Measurements from ENCODE around the gene TMEM109.

DNA sequence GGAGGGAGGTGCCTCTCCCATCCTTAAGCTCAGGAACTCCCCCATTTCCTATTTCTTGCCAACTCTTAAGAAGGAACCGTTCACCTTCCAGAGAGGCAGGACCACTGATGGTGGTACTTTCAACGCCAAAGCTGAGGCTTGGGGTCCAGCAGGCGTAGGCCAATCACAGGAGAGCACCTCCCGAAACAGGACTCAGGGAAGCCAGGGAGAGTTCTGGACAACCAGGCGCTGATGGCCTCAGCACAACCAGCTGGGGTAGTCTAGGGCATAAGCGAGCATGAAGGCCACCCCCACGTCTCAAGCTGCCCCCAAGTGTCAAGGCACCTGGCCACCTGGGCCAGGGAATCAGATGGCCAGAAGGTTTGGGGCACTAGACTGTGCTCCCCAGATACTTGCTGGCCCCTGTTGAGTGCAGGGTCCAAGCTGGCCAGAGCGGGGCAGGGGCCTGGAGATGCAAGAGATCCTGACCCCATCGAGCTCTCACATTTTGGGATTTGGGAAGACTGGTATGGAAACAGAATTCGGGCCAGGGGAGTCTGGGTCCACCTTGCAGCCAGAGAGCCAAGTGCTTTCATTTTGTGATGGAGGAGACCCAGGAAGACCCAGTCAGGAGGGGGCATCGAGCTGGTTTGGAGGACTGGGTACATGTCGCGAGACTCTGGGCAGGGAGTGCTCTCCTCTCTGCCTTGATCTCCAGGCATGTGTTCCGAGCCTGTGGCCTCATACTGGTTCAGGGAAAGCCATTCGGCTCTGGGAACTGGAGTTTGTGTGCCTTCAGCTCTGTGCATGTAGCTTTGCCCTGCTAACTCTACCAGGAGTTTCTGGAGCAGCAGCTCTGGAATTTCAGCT lies 58.4 kb downstream of the TMEM109 start:
- no peak for TF ChIP-seq POLR2A (IDR thresholded peaks at IDR 0.05; ENCODE audit: low read length)
- no peak for TF ChIP-seq GATA1 (IDR thresholded peaks at IDR 0.05; ENCODE audit: low read depth, low read length)
